HepG2 (cell line): ENCODE measurements around the gene SLC26A5. TPM values are rescaled to one million over a fixed set of nuclear protein-coding genes. Genes with fewer than 3 reads are reported as not detected.
A peak's percentile ranks its signal among the peaks of the same experiment; 100 is the strongest.

Source experiments
- BORCS8-MEF2B ChIP-seq: sonication (generic); formaldehyde crosslinking; IDR thresholded peaks from 2 replicates; pipeline ENCODE4 v1.8.0; 2022; ENCODE audit warnings: mild to moderate bottlenecking, missing genetic modification reagents
- CBX2 ChIP-seq, 2 experiments: fragments of 200-600 bp in 1 of 2; sonication (generic); formaldehyde crosslinking in 1 of 2; IDR thresholded peaks; 2 replicates each; pipeline versions ENCODE4 v1.7.0 to v1.8.1; 2018 to 2022; ENCODE audit warnings: low read depth in 2 of 2, low read length in 1 of 2, mild to moderate bottlenecking in 1 of 2, missing genetic modification reagents in 1 of 2
- CERS6 ChIP-seq: sonication (generic); formaldehyde crosslinking; IDR thresholded peaks from 2 replicates; pipeline ENCODE4 v1.5.0; 2020; ENCODE audit warnings: missing genetic modification reagents
- GATA4 ChIP-seq: sonication (generic); IDR thresholded peaks from 2 replicates; pipeline ENCODE4 v1.6.1; 2016; ENCODE audit warnings: antibody characterized with exemption, low read depth, borderline replicate concordance
- HNRNPUL1 ChIP-seq: fragments of 200-400 bp; formaldehyde crosslinking; IDR thresholded peaks from 2 replicates; pipeline ENCODE4 v1.6.1; 2017; ENCODE audit warnings: low read depth, mild to moderate bottlenecking, low read length, moderate library complexity
- KLF16 ChIP-seq, 2 experiments: sonication (generic) in 1 of 2; formaldehyde crosslinking in 1 of 2; IDR thresholded peaks; 2 replicates each; pipeline versions ENCODE4 v1.6.1 to v1.8.0; 2016 to 2023; ENCODE audit warnings: missing genetic modification reagents in 2 of 2, missing compliant biosample characterization in 1 of 2
- KMT2B ChIP-seq: IDR thresholded peaks from 2 replicates; pipeline ENCODE4 v1.6.1; 2016; ENCODE audit warnings: missing genetic modification reagents, missing compliant biosample characterization
- ZBTB10 ChIP-seq: sonication (generic); formaldehyde crosslinking; IDR thresholded peaks from 2 replicates; pipeline ENCODE4 v1.4.0; 2020; ENCODE audit warnings: missing genetic modification reagents, borderline replicate concordance
- ZNF546 ChIP-seq: sonication (generic); formaldehyde crosslinking; conservative IDR thresholded peaks from 2 replicates; pipeline ENCODE4 v1.8.1; 2023; ENCODE audit warnings: mild to moderate bottlenecking, missing genetic modification reagents
- ZNF577 ChIP-seq: sonication (generic); formaldehyde crosslinking; IDR thresholded peaks from 2 replicates; pipeline ENCODE4 v1.4.0; 2020; ENCODE audit warnings: mild to moderate bottlenecking, low read depth, missing genetic modification reagents, borderline replicate concordance
- ZNF883 ChIP-seq: sonication (generic); formaldehyde crosslinking; IDR thresholded peaks from 2 replicates; pipeline ENCODE4 v1.5.1; 2020; ENCODE audit warnings: mild to moderate bottlenecking, missing genetic modification reagents; ENCODE audit errors: not compliant biosample characterization
- polyA plus RNA-seq, 8 experiments: library from polyadenylated mRNA; depleted of rRNA in 3 of 8; stranded (reverse) in 7 of 8; unstranded in 1 of 8; fragments of >200 nt; fragmentation: Illumina TruSeq in 4 of 8; extraction: Trizol in 4 of 8; gene quantifications; 2 replicates each; pipeline versions ENCODE4 v1.2.1 to v1.2.3, GENCODE V29; 2011 to 2016; ENCODE audit warnings: low read depth in 4 of 8, missing spikeins in 1 of 8, mixed read lengths in 1 of 8; ENCODE audit not compliant: insufficient read depth in 1 of 8
- total RNA-seq, 5 experiments: library from RNA; depleted of rRNA; stranded (reverse); fragments of >200 nt; fragmentation: Illumina TruSeq; extraction: Trizol; gene quantifications; 2 replicates each; pipeline ENCODE4 v1.2.3, GENCODE V29; 2016; ENCODE audit warnings: low read depth in 1 of 5
- TF ChIP-seq, protein P1 (sequence below): sonication (generic); formaldehyde crosslinking; IDR thresholded peaks from 2 replicates; pipeline ENCODE4 v1.5.0; 2020; ENCODE audit warnings: missing genetic modification reagents
- TF ChIP-seq, protein P2 (sequence below): sonication (generic); formaldehyde crosslinking; IDR thresholded peaks from 2 replicates; pipeline ENCODE4 v1.4.0; 2020; ENCODE audit warnings: mild to moderate bottlenecking, missing genetic modification reagents

SLC26A5 gene
- total and polyA plus RNA-seq, 2 of the 13 experiments (the other 11 are each of a cell fraction or from before 2014, with no cell fraction given): 0.08 to 0.11 TPM

DNA sequence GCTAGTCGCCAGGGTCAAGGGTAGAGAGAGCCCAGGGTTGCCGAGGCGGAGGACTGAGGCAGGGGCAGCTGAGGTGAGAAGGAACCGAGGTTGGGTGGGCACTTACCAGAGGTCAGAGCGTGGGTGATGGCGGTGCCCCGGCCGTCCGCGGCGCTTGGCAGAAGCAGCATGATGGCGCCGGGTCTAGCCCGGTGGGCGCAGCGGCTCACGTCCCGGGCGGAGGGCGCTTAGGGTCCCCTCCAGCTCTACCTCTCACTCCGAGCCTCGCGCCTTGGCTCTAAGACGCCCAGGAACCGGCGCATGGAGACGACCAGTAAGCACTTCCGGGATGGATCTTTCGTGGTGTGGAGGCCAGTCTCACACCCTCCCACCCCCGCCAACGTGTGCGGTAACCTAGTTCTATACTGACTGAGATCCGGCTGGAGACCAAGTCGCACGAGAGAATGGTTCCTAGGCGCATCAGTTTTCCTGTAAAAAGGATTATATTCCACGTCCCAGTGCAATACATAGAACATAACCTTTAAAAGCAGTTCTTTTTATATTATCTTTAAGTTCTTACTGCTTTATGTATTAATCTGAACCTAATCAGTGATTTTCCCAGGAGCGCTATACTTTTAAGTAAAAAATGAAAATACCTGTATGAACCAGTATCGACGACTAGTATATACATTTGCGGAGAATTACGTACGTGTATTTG, 101.4 kb downstream of the SLC26A5 start, which contains the start of gene DNAJC2 (continued):
- TF ChIP-seq CERS6 (CRISPR knock-in tag): no peak
- 0 out of 2 replicates have a peak, but pooled peaks have one; percentile 61 for TF ChIP-seq ZNF577
- TF ChIP-seq ZNF546 (CRISPR knock-in tag): 0 out of 2 replicates have a peak, but pooled peaks have one; percentile 52
- TF ChIP-seq BORCS8-MEF2B (CRISPR knock-in tag): no peak; the same call in 1 of the 2 replicates
- TF ChIP-seq, protein P1, sequence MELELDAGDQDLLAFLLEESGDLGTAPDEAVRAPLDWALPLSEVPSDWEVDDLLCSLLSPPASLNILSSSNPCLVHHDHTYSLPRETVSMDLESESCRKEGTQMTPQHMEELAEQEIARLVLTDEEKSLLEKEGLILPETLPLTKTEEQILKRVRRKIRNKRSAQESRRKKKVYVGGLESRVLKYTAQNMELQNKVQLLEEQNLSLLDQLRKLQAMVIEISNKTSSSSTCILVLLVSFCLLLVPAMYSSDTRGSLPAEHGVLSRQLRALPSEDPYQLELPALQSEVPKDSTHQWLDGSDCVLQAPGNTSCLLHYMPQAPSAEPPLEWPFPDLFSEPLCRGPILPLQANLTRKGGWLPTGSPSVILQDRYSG: no peak; the same call in 1 of the 2 replicates
- TF ChIP-seq HNRNPUL1: no peak
- TF ChIP-seq, protein P2, sequence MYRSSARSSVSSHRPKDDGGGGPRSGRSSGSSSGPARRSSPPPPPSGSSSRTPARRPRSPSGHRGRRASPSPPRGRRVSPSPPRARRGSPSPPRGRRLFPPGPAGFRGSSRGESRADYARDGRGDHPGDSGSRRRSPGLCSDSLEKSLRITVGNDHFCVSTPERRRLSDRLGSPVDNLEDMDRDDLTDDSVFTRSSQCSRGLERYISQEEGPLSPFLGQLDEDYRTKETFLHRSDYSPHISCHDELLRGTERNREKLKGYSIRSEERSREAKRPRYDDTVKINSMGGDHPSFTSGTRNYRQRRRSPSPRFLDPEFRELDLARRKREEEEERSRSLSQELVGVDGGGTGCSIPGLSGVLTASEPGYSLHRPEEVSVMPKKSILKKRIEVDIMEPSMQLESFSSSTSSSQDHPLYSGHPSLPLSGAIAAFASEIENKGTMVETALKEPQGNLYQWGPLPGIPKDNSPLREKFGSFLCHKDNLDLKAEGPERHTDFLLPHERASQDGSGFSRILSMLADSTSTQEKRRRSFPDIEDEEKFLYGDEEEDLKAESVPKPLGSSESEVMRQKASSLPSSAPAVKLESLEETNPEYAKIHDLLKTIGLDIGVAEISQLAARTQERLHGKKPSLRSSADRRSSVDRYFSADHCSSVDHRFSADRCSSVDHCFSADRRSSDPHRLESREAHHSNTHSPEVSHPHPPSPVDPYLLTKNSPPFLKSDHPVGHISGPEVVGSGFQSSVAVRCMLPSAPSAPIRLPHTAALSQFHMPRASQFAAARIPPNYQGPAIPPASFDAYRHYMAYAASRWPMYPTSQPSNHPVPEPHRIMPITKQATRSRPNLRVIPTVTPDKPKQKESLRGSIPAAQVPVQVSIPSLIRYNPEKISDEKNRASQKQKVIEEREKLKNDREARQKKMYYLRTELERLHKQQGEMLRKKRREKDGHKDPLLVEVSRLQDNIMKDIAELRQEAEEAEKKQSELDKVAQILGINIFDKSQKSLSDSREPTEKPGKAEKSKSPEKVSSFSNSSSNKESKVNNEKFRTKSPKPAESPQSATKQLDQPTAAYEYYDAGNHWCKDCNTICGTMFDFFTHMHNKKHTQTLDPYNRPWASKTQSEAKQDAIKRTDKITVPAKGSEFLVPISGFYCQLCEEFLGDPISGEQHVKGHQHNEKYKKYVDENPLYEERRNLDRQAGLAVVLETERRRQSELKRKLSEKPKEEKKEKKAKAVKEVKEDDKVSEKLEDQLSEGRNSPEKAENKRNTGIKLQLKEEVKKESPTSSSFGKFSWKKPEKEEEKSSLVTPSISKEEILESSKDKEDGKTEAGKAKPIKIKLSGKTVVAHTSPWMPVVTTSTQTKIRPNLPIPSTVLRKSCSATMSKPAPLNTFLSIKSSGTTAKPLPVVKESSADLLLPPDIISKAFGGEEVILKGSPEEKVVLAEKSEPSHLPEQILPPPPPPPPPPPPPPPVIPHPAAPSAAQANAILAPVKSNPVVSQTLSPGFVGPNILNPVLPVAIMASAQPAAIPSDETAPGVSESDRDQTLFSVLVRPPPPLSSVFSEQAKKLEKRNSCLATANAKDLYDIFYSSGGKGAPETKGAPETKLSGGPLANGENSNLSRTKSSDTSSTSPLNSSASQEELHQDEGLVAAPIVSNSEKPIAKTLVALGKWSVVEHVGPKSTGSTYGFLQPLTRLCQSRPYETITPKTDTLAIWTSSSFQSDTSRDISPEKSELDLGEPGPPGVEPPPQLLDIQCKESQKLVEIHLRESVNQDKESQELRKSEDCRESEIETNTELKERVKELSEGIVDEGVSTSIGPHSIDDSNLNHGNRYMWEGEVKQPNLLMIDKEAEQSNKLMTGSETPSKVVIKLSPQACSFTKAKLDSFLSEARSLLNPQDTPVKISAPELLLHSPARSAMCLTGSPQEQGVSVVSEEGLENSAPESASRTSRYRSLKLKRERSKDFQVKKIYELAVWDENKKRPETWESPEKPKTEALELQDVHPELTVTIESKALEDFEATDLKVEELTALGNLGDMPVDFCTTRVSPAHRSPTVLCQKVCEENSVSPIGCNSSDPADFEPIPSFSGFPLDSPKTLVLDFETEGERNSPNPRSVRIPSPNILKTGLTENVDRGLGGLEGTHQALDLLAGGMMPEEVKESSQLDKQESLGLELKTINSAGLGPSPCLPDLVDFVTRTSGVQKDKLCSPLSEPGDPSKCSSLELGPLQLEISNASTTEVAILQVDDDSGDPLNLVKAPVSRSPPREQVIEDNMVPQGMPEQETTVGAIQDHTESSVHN (CRISPR knock-in tag): no peak
- TF ChIP-seq GATA4: no peak
- peak in 1 of 2 experiments; percentile 90; a peak in 1 of 4 replicates for TF ChIP-seq KLF16 (CRISPR knock-in tag; IDR thresholded peaks at IDR 0.05)
- peak; percentile 82 for TF ChIP-seq ZNF883 (CRISPR knock-in tag)
- peak; percentile 98 for TF ChIP-seq KMT2B (CRISPR knock-in tag)
- no peak for TF ChIP-seq CBX2 (IDR thresholded peaks at IDR 0.05; ENCODE audit: low read depth, low read length)
- no peak for TF ChIP-seq CBX2 (CRISPR knock-in tag; IDR thresholded peaks at IDR 0.05; ENCODE audit: low read depth)
- no peak for TF ChIP-seq ZBTB10 (CRISPR knock-in tag)
